HG02852 (cell line): ENCODE data around the gene PYY.

Experiments used
- ATAC-seq: cut with Tn5 transposase; IDR thresholded peaks from one replicate; pipeline ENCODE4 v1.9.1; 2021; ENCODE audit warnings: mild to moderate bottlenecking, moderate library complexity; ENCODE audit not compliant: unreplicated experiment

Gene PYY

GRCh38 chr17:43917348-43918025 is 36.3 kb downstream of the PYY start:
- no peak for ATAC-seq

GRCh38 chr17:43917016-43917347 is 36.8 kb downstream of the PYY start:
- ATAC-seq = no peak

- ATAC-seq = no peak
Measured at GRCh38 chr17:43916385-43916784, 37.4 kb downstream of the PYY start.

GRCh38 chr17:43915559-43915958 is 38.2 kb downstream of the PYY start:
- no peak for ATAC-seq

- no peak for ATAC-seq
Measured at GRCh38 chr17:43914451-43914850, 39.3 kb downstream of the PYY start.

GRCh38 chr17:43913584-43913983 is 40.2 kb downstream of the PYY start:
- no peak for ATAC-seq

- no peak for ATAC-seq
Measured at GRCh38 chr17:43912635-43913304, 41.0 kb downstream of the PYY start.

GRCh38 chr17:43911904-43912303 is 41.8 kb downstream of the PYY start:
- ATAC-seq = no peak

- no peak for ATAC-seq
Measured at GRCh38 chr17:43909537-43910231, 44.1 kb downstream of the PYY start.

GRCh38 chr17:43907998-43908721 is 45.6 kb downstream of the PYY start:
- no peak for ATAC-seq

- ATAC-seq = no peak
Measured at GRCh38 chr17:43907425-43907981, 46.2 kb downstream of the PYY start, which contains the start of gene MPP2. Gene MPP2, minus strand, starts transcription at chr17:43907536. Its CDS starts 3,076 bp downstream, at chr17:43904460.

- no peak for ATAC-seq
Measured at GRCh38 chr17:43906951-43907424, 46.8 kb downstream of the PYY start.

- ATAC-seq = no peak
Measured at GRCh38 chr17:43905985-43906852, 47.5 kb downstream of the PYY start.

- no peak for ATAC-seq
Measured at GRCh38 chr17:43905400-43905984, 48.2 kb downstream of the PYY start.
